Inferior parietal cortex (tissue), 1 donor: ENCODE results near the gene SLC9A1.

Experiments
- DNase-seq: peaks from one replicate; pipeline ENCODE4 v3.0.0-alpha.2; 2016; ENCODE audit errors: extremely low spot score

SLC9A1 gene

GRCh38 chr1:27150641-27151040, 4.3 kb downstream of the SLC9A1 start:
- no peak for DNase-seq

DNA sequence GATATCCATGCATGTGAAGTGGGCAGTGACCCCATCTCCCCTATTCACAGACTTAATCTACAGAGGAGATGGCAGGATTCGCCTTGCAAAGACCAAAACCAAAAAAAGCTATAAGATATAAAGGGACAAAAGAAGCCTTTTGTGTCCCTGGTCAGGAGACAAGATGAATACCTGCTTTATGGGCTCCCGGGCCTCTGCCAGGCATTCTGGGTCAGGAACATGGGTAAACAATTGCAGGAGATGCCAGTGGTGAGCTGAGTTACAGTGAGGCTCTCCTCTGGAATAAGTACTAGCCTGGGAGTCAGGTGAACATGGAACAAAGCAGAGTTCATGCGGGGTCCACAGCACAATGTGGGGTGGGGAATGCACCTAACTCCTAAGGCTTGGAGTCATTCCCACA, 4.7 kb downstream of the SLC9A1 start:
- no peak for DNase-seq

DNA sequence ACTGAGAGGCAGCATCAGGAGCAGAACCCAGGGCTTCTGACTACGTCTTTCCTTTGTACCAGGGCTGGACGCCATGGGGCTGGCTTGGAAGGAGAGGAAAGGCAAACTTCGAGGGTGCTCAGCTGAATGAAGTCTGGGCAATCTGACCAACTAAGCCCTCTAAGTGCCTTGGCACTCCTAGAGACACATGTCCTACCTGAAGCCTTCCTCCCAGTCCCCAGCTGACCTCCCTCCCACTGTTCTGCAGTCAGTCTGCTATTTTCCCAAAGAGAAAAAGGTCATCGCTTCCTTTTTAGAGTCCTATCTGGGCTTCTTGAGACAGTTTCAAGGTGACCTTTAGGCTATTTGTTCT, 5.2 kb downstream of the SLC9A1 start:
- DNase-seq, result no peak

DNA sequence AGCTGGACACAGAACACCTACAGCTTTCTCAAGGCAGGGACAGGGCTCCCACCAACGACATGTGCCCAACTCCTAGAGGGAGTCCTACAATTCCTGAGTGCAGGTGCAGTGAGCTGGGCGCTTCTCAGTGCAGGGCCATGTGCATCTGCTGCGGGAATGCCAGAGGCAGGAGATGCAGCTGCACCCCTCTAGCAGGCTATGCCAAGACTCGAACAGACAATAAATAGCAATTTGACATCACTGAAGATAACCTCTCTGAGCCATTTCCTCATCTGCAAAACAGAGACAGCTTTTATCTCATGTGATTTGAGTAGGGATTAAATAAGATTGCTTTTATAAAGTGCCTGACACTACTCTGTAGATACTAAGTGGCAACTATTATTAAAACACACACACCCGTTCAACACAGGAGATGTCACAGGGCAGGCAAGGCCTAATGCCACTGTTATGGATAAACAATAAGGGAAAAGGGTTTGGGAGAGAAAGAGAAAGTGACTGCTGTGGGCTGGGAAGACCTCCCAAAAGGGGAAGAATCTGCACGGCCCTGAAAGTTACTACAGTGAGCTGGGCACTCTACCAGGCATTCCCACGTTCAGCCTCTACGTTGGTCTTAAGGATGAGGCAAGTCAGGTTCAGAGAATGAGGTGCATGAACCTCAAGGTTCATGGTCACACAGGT, 5.7 kb downstream of the SLC9A1 start:
- DNase-seq, result no peak

GRCh38 chr1:27148591-27148990, 6.3 kb downstream of the SLC9A1 start:
- DNase-seq, result no peak

DNA sequence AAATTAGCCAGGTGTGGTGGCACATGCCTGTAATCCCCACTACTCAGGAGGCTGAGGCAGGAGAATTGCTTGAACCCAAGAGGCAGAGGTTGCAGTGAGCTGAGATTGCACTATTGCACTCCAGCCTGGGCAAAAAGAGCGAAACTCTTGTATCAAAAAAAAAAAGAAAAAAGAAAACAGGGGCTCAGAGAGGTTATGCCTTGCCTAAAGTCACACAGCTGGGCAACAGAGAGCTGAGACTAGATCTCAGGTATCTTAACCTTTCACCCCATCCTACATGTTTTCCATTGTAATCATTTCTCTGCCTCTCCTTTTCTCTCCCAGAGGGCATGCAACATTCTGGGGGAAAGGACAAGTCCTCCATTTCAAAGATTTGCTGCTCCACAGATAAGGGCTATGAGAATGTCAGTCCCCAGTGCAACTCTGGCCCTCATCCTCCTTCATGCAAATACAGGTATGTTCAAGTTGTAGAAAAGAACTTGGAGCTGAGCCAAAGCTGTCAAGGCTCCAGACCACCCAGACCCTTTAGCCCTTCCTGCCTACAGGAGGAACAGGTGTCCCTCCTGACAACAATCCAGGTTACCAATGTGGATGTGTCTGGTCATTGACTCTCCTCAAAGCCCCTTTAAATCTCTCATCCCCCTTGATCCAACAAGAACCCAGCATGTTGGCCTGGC, 6.9 kb downstream of the SLC9A1 start:
- no peak for DNase-seq

DNA sequence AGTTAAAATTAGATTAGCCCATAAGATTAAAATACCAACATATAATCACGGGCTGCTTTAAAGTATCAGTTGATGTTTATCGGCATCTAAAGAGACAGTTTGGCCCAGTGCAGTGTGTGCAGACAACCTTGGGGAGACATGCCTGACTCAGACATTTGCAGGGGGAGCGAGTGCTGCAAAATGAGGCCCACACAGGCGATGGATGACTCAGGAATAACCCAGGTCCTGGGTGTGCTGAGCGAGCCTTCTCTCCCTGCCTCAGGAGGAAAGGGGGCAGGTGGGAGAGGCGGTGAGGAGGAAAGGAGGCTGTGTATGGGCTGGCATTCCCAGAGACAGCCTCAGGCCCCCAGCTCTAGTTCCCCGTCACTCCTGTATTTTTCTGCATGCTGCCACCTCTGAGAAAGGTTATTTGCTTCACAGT, 9.0 kb downstream of the SLC9A1 start:
- DNase-seq, result no peak

- no peak for DNase-seq
Observed at GRCh38 chr1:27144920-27145661, 9.8 kb downstream of the SLC9A1 start.

DNA sequence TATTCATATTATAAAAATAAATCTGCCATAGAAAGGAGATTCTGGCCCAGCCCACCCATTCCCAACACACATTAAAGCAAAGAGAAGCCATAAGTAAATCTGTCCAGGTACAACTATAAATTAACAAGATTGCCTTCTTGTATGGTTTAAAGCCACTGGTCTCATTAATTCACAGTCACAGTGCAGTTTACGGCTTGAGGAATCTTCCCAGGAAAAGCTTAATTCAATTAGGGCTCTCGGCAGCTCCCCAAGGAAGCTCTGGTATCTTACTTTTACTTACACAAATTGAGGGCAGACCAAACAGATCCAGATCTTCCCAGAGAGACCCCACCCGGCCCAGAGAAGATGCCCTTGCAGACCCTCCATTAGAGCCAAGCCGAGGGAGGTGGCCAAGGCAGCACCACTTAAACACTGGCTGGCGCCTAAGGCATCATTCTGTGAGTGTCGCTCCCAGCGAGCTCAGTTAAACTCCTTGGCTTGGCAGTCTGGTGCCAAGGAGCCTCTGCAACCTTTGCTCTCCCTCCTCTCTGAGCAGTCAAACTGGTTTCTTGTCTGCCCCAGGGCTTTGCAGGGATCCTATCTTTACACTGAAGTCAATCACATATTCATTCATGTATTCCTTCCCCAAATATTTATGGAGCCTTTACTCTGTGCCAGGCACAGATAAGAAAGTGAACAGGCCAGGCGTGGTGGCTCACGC, 10.7 kb downstream of the SLC9A1 start:
- DNase-seq, result no peak

- no peak for DNase-seq
Observed at GRCh38 chr1:27143401-27143800, 11.5 kb downstream of the SLC9A1 start.

GRCh38 chr1:27142464-27142863, 12.5 kb downstream of the SLC9A1 start:
- no peak for DNase-seq

- no peak for DNase-seq
Observed at GRCh38 chr1:27141266-27142003, 13.5 kb downstream of the SLC9A1 start.

DNA sequence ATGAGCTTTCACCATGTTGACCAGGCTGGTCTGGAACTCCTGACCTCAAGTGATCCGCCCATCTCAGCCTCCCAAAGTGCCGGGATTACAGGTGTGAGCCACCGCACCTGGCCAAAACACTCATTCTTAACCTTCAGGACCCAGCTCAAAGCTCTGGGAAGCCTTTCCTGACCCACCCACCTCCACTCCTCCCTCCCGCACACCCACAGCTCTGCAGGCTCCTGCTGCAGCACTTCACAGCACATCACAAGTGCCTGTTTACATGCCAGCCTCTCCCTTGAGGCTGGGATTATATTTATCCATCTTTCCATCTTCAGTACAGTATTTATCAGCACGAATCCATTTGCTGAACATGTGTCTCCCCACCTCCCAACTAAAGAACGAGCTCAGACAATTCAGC, 14.9 kb downstream of the SLC9A1 start:
- DNase-seq, result no peak

DNA sequence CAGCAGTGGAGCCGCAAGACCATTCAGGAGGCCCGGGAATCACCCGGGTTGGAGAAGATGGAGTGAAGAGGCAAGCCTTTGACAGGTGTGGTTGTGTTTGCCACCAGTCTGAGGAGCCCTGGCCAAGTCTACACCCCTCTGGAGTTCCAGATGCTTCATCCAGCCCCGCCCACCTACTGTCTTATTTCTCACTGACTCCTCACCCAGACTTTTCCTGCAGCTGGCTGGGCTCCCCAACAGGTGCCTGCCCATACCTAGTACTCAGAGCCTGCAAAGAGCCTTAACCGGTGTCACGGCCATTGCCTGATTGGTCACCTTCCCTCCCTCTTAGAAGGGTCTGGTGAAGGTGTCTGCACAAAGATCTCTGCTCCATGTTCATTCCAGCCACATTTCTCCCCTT, 16.0 kb downstream of the SLC9A1 start:
- DNase-seq, result no peak

- DNase-seq, result no peak
Observed at GRCh38 chr1:27138368-27138767, 16.6 kb downstream of the SLC9A1 start.

- DNase-seq, result no peak
Observed at GRCh38 chr1:27137544-27138075, 17.3 kb downstream of the SLC9A1 start.

DNA sequence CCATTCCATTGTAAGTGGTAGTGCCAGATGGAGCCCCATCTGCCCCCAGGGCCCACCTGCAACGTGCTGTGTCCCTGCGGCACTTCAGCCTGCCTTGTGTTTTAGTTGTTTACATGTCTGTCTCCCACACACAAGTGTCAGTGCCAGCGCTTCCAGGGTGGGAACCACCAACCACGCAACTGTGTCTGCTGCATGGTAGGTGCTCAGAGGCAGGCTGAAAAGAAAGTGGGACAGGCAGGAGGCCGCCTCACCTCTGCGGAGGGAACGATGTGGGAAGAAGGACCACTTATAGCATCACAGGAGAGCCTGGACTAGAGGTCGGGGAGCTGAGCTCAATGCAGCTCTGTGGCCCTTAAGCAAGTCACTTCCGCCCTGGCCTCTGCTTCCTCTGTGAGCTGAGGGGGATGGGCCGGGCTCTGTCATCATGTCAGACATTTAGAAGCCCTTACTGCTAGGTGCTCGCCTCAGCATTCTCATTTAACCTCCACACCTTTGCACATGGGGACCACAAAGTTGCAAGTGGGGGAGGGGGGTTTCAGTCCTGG, 17.9 kb downstream of the SLC9A1 start:
- no peak for DNase-seq

DNA sequence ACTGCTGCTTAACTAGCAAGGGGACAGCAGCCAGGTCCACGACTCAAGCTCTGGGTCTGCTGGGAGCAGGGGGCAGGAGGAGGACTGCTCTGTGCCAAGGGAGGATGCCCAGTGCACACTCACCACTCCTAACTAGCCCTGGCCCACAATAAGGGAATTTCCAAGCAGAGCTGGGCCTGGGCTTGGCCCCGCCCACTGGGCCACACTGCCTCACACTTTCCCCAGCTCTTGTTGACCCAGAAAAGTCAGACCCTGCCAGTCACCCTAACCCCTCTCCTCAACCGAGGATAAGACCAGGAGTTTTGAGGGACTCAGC, 18.7 kb downstream of the SLC9A1 start:
- DNase-seq, result no peak

GRCh38 chr1:27135541-27136235, 19.2 kb downstream of the SLC9A1 start:
- DNase-seq, result no peak

GRCh38 chr1:27133991-27134390, 20.9 kb downstream of the SLC9A1 start:
- DNase-seq, result no peak

DNA sequence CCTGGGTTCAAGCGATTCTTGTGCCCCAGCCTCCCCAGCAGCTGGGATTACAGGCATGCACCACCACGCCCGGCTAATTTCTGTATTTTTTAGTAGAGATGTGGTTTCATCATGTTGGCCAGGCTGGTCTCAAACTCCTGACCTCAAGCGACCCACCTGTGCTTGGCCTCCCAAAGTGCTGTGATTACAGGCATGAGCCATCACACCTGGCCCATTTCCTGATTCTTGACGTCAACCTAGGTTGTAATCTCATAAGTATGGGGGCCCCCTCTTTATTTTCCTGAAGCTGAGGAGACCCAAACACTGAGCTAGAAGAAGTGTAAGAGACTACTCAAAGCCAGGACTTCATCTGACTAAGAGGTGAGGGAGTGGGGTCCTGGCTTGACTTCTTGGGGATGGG, 21.8 kb downstream of the SLC9A1 start:
- DNase-seq, result no peak
